ENCODE results near the gene TBRG4. TPM values are rescaled to one million over a fixed set of nuclear protein-coding genes. Genes with fewer than 3 reads are reported as not detected.

TBRG4 gene
- total and polyA plus RNA-seq, 2 donors (not counting 3 experiments of a cell fraction or from before 2014, with no cell fraction given) = 43.7 to 56.7 TPM

DNA sequence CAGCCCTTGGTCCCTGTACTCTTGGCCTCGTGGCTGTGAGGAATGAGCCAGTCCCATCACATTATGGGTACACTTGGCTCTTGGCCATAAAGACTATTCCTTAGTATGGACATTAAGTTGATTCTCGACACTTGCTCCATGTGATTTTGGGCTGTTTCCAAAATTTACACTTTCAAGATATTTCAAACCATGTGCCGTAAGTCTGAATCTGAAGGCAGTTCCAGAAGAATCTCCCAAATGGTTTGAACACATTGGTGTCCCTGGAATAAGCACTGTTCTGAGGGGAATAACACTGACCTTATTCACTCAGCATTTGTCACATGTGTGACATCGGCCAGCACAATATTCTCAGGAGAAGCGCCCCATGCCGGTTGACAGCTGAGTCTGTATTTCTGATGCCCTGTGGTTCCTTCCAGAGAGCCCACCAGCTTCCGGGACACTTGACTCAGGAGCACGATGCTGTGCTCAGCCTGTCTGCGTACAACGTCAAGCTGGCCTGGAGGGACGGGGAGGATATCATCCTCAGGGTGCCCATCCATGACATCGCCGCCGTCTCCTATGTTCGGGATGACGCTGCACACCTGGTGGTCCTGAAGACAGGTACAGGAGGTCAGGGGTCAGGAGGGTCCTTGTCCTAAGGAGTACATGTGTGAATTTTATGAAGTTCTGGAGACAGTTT is 47.3 kb downstream of the TBRG4 start:
- H3K27me3 ChIP-seq (ENCODE audit: control insufficient read depth in 2 of 2, insufficient read depth in 2 of 2, low read length in 2 of 2) = no peaks in the 10 kb centered on the region
- H3K79me2 ChIP-seq (ENCODE audit: control insufficient read depth, insufficient read depth, low read length) = peaks cover 14% of the 10 kb centered on the region
- DNase-seq (ENCODE audit: low read depth, low spot score) (no peak), FAIRE-seq (no peak)
- H3K9ac ChIP-seq (replicated peaks; ENCODE audit: extremely low read depth, insufficient read depth, low read length) = no peak overlapping the region
- H2AFZ ChIP-seq (ENCODE audit: low read depth, low read length) = no peak overlapping the region
- TF ChIP-seq JUN (IDR thresholded peaks at IDR 0.05; ENCODE audit: borderline replicate concordance, insufficient read depth, insufficient read length, low read depth) = no peak
- TF ChIP-seq FOS (IDR thresholded peaks at IDR 0.05; ENCODE audit: borderline replicate concordance, insufficient read depth, low read length) = no peak
- TF ChIP-seq, protein P1, sequence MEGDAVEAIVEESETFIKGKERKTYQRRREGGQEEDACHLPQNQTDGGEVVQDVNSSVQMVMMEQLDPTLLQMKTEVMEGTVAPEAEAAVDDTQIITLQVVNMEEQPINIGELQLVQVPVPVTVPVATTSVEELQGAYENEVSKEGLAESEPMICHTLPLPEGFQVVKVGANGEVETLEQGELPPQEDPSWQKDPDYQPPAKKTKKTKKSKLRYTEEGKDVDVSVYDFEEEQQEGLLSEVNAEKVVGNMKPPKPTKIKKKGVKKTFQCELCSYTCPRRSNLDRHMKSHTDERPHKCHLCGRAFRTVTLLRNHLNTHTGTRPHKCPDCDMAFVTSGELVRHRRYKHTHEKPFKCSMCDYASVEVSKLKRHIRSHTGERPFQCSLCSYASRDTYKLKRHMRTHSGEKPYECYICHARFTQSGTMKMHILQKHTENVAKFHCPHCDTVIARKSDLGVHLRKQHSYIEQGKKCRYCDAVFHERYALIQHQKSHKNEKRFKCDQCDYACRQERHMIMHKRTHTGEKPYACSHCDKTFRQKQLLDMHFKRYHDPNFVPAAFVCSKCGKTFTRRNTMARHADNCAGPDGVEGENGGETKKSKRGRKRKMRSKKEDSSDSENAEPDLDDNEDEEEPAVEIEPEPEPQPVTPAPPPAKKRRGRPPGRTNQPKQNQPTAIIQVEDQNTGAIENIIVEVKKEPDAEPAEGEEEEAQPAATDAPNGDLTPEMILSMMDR (IDR thresholded peaks at IDR 0.05; ENCODE audit: extremely low read depth in 1 of 2, insufficient read depth in 1 of 2, low read depth in 1 of 2, low read length in 2 of 2) = no peak
- TF ChIP-seq MYC (IDR thresholded peaks at IDR 0.05; ENCODE audit: low read depth, low read length) = no peak
- TF ChIP-seq, protein P2, sequence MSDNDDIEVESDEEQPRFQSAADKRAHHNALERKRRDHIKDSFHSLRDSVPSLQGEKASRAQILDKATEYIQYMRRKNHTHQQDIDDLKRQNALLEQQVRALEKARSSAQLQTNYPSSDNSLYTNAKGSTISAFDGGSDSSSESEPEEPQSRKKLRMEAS (IDR thresholded peaks at IDR 0.05; ENCODE audit: insufficient read depth, insufficient read length) = no peak
- no peak for TF ChIP-seq GATA2 (IDR thresholded peaks at IDR 0.05; ENCODE audit: insufficient read depth, insufficient read length, low read depth, low read length)
- no peak for TF ChIP-seq POLR2AphosphoS5 (IDR thresholded peaks at IDR 0.05; ENCODE audit: insufficient read depth, low read depth, low read length)
- TF ChIP-seq POLR2A (IDR thresholded peaks at IDR 0.05; ENCODE audit: low read depth, low read length) = no peak
- no peak for TF ChIP-seq EZH2 (IDR thresholded peaks at IDR 0.05; ENCODE audit: borderline replicate concordance, low read depth, low read length, severe bottlenecking)
- BruUV-seq (replicated peaks) = no TSS peak
- no peak overlapping the region for H3K4me3 ChIP-seq (replicated peaks in 1 of 3; ENCODE audit: insufficient read depth in 1 of 3, low read depth in 1 of 3, low read length in 3 of 3)
- H3K27ac ChIP-seq (ENCODE audit: insufficient read depth, low read depth, low read length) = no peak overlapping the region
- no peaks in the 10 kb centered on the region for H3K9me1 ChIP-seq (replicated peaks; ENCODE audit: control insufficient read depth, extremely low read depth, insufficient read depth, low read length)
- peaks cover 4 to 11% of the 10 kb centered on the region in 2 experiments for H3K36me3 ChIP-seq (ENCODE audit: control insufficient read depth in 2 of 2, extremely low read depth in 1 of 2, insufficient read depth in 2 of 2, low read length in 2 of 2)
- no peak overlapping the region for H3K4me2 ChIP-seq (ENCODE audit: insufficient read depth, low read length)
- intact Hi-C loops (cut with micrococcal nuclease) = no loop called here
- dilution Hi-C loops (cut with MboI; ENCODE audit: extremely low pct_ligation_motif_present, low sequenced_read_pairs) = no loop called here
- ChIA-PET POLR2A (no interaction called here), CTCF (no interaction called here)
- H4K20me1 ChIP-seq (replicated peaks; ENCODE audit: control insufficient read depth, extremely low read depth, insufficient read depth, low read length) = peaks cover 2% of the 10 kb centered on the region
- H3K9me3 ChIP-seq (replicated peaks; ENCODE audit: control insufficient read depth, insufficient read depth, low read length) = no peaks in the 10 kb centered on the region
- no peaks in the 10 kb centered on the region for H3K4me1 ChIP-seq (ENCODE audit: control insufficient read depth, extremely low read depth, insufficient read depth, low read length)
